ENCODE data around the gene PRKCA. TPM values are rescaled to one million over a fixed set of nuclear protein-coding genes. Genes with fewer than 3 reads are reported as not detected.
A peak's percentile ranks its signal among the peaks of the same experiment; 100 is the strongest.

PRKCA gene
- total RNA-seq, 2 experiments from 2014 or later: 78.4 to 79.7 TPM

GRCh38 chr17:66378296-66378695 is 75.9 kb downstream of the PRKCA start:
- intact Hi-C loops (cut with micrococcal nuclease): no loop called here
- Mint-ChIP-seq H3K9me3 (no peaks in the 10 kb centered on the region), H3K36me3 (ENCODE audit: low read depth) (peaks cover 2% of the 10 kb centered on the region), H3K27ac (no peak overlapping the region), H3K27me3 (ENCODE audit: low read depth) (no peaks in the 10 kb centered on the region), H3K4me1 (ENCODE audit: low read depth) (peaks cover 69% of the 10 kb centered on the region), H3K4me3 (no peak overlapping the region)
- CTCF ChIA-PET: no interaction called here
- no peak for DNase-seq

GRCh38 chr17:66379544-66379943 is 77.1 kb downstream of the PRKCA start:
- no peak overlapping the region for H3K4me3 Mint-ChIP-seq
- CTCF ChIA-PET: interaction anchor here (0.6 kb wide), 1 partner anchor 35 kb away, joined by 3 read pairs; no protein-coding TSS in a partner anchor
- no peak for DNase-seq
- H3K27me3 Mint-ChIP-seq (ENCODE audit: low read depth): no peaks in the 10 kb centered on the region
- no peaks in the 10 kb centered on the region for H3K9me3 Mint-ChIP-seq
- intact Hi-C loops (cut with micrococcal nuclease): no loop called here
- H3K27ac Mint-ChIP-seq: no peak overlapping the region
- peaks cover 64% of the 10 kb centered on the region for H3K4me1 Mint-ChIP-seq (ENCODE audit: low read depth)
- peaks cover 2% of the 10 kb centered on the region for H3K36me3 Mint-ChIP-seq (ENCODE audit: low read depth)

- Mint-ChIP-seq H3K27ac (no peak overlapping the region), H3K4me3 (no peak overlapping the region), H3K4me1 (ENCODE audit: low read depth) (peaks cover 61% of the 10 kb centered on the region), H3K36me3 (ENCODE audit: low read depth) (peaks cover 4% of the 10 kb centered on the region), H3K27me3 (ENCODE audit: low read depth) (no peaks in the 10 kb centered on the region), H3K9me3 (no peaks in the 10 kb centered on the region)
- DNase-seq: no peak
- CTCF ChIA-PET: interaction anchor here (0.6 kb wide), 1 partner anchor 35 kb away, joined by 3 read pairs; no protein-coding TSS in a partner anchor
- intact Hi-C loops (cut with micrococcal nuclease): no loop called here
These were observed 77.6 kb downstream of the PRKCA start for GRCh38 chr17:66379996-66380395.

- CTCF ChIA-PET: interaction anchor here (0.7 to 1.3 kb wide), 7 partner anchors 8 to 185 kb away, joined by 3 to 7 read pairs (median 3); no protein-coding TSS in a partner anchor
- Mint-ChIP-seq H3K27me3 (ENCODE audit: low read depth) (no peaks in the 10 kb centered on the region), H3K4me3 (no peak overlapping the region), H3K4me1 (ENCODE audit: low read depth) (peaks cover 70% of the 10 kb centered on the region), H3K27ac (no peak overlapping the region), H3K36me3 (ENCODE audit: low read depth) (peaks cover 4% of the 10 kb centered on the region), H3K9me3 (no peaks in the 10 kb centered on the region)
- intact Hi-C loops (cut with micrococcal nuclease): loop anchor here (2.0 kb wide), 1 partner anchor 15 kb away; no protein-coding TSS in a partner anchor
- no peak for DNase-seq
These were observed 79.4 kb downstream of the PRKCA start for GRCh38 chr17:66381701-66382362.

- Mint-ChIP-seq H3K9me3 (peaks cover 3% of the 10 kb centered on the region), H3K4me3 (no peak overlapping the region), H3K27ac (peak overlapping the region; percentile 33), H3K36me3 (ENCODE audit: low read depth) (peaks cover 11% of the 10 kb centered on the region), H3K27me3 (ENCODE audit: low read depth) (no peaks in the 10 kb centered on the region), H3K4me1 (ENCODE audit: low read depth) (peaks cover 76% of the 10 kb centered on the region)
- DNase-seq: no peak
- CTCF ChIA-PET: interaction anchor here (1.1 kb wide), 1 partner anchor 15 kb away, joined by 3 read pairs; no protein-coding TSS in a partner anchor
- intact Hi-C loops (cut with micrococcal nuclease): loop anchor here (2.0 kb wide), 1 partner anchor 13 kb away; no protein-coding TSS in a partner anchor
These were observed 80.9 kb downstream of the PRKCA start for GRCh38 chr17:66383333-66383732.

- peaks cover 3% of the 10 kb centered on the region for H3K9me3 Mint-ChIP-seq
- H3K4me1 Mint-ChIP-seq (ENCODE audit: low read depth): peaks cover 76% of the 10 kb centered on the region
- peaks cover 21% of the 10 kb centered on the region for H3K36me3 Mint-ChIP-seq (ENCODE audit: low read depth)
- no peak overlapping the region for H3K4me3 Mint-ChIP-seq
- no peaks in the 10 kb centered on the region for H3K27me3 Mint-ChIP-seq (ENCODE audit: low read depth)
- CTCF ChIA-PET: no interaction called here
- no peak for DNase-seq
- intact Hi-C loops (cut with micrococcal nuclease): no loop called here
- H3K27ac Mint-ChIP-seq: peak overlapping the region; percentile 52
These were observed 84.3 kb downstream of the PRKCA start for GRCh38 chr17:66386498-66387351.

- H3K27ac Mint-ChIP-seq: peak overlapping the region; percentile 26
- intact Hi-C loops (cut with micrococcal nuclease): no loop called here
- peaks cover 3% of the 10 kb centered on the region for H3K9me3 Mint-ChIP-seq
- CTCF ChIA-PET: interaction anchor here (0.6 kb wide), 1 partner anchor 183 kb away, joined by 3 read pairs; no protein-coding TSS in a partner anchor
- H3K27me3 Mint-ChIP-seq (ENCODE audit: low read depth): no peaks in the 10 kb centered on the region
- peaks cover 21% of the 10 kb centered on the region for H3K36me3 Mint-ChIP-seq (ENCODE audit: low read depth)
- H3K4me1 Mint-ChIP-seq (ENCODE audit: low read depth): peaks cover 80% of the 10 kb centered on the region
- no peak overlapping the region for H3K4me3 Mint-ChIP-seq
- no peak for DNase-seq
These were observed 85.1 kb downstream of the PRKCA start for GRCh38 chr17:66387392-66387981.

- peaks cover 4% of the 10 kb centered on the region for H3K9me3 Mint-ChIP-seq
- H3K27me3 Mint-ChIP-seq (ENCODE audit: low read depth): no peaks in the 10 kb centered on the region
- CTCF ChIA-PET: interaction anchor here (0.6 to 1.4 kb wide), 5 partner anchors 11 to 89 kb away, joined by 3 to 6 read pairs (median 3); no protein-coding TSS in a partner anchor
- no peak for DNase-seq
- peak overlapping the region; percentile 9 for H3K27ac Mint-ChIP-seq
- H3K4me3 Mint-ChIP-seq: no peak overlapping the region
- intact Hi-C loops (cut with micrococcal nuclease): no loop called here
- H3K36me3 Mint-ChIP-seq (ENCODE audit: low read depth): peaks cover 23% of the 10 kb centered on the region
- peaks cover 75% of the 10 kb centered on the region for H3K4me1 Mint-ChIP-seq (ENCODE audit: low read depth)
These were observed 90.5 kb downstream of the PRKCA start for GRCh38 chr17:66392783-66393437.

GRCh38 chr17:66395961-66396360 is 93.5 kb downstream of the PRKCA start:
- CTCF ChIA-PET: no interaction called here
- Mint-ChIP-seq H3K36me3 (ENCODE audit: low read depth) (peaks cover 11% of the 10 kb centered on the region), H3K27ac (peak overlapping the region; percentile 47), H3K4me3 (peak overlapping the region; percentile 3), H3K9me3 (peaks cover 6% of the 10 kb centered on the region), H3K4me1 (ENCODE audit: low read depth) (peaks cover 82% of the 10 kb centered on the region), H3K27me3 (ENCODE audit: low read depth) (no peaks in the 10 kb centered on the region)
- no peak for DNase-seq
- intact Hi-C loops (cut with micrococcal nuclease): loop anchor here (2.0 to 5.0 kb wide), 2 partner anchors 13 to 874 kb away; no protein-coding TSS in a partner anchor

GRCh38 chr17:66397486-66397885 is 95.1 kb downstream of the PRKCA start:
- Mint-ChIP-seq H3K27me3 (ENCODE audit: low read depth) (no peaks in the 10 kb centered on the region), H3K9me3 (peaks cover 6% of the 10 kb centered on the region), H3K27ac (peak overlapping the region; percentile 55), H3K4me1 (ENCODE audit: low read depth) (peaks cover 81% of the 10 kb centered on the region), H3K4me3 (no peak overlapping the region), H3K36me3 (ENCODE audit: low read depth) (peaks cover 9% of the 10 kb centered on the region)
- peak; percentile 59 for DNase-seq
- intact Hi-C loops (cut with micrococcal nuclease): loop anchor here (2.0 to 5.0 kb wide), 2 partner anchors 15 to 875 kb away; no protein-coding TSS in a partner anchor
- CTCF ChIA-PET: interaction anchor here (0.6 to 2.2 kb wide), 6 partner anchors 11 to 142 kb away, joined by 3 to 7 read pairs (median 4); no protein-coding TSS in a partner anchor

GRCh38 chr17:66398059-66398458 is 95.6 kb downstream of the PRKCA start:
- DNase-seq: no peak
- Mint-ChIP-seq H3K4me1 (ENCODE audit: low read depth) (peaks cover 81% of the 10 kb centered on the region), H3K27ac (peak overlapping the region; percentile 14), H3K9me3 (peaks cover 6% of the 10 kb centered on the region), H3K36me3 (ENCODE audit: low read depth) (peaks cover 8% of the 10 kb centered on the region), H3K4me3 (peak overlapping the region; percentile 12), H3K27me3 (ENCODE audit: low read depth) (no peaks in the 10 kb centered on the region)
- intact Hi-C loops (cut with micrococcal nuclease): loop anchor here (2.0 to 5.0 kb wide), 3 partner anchors 25 to 876 kb away; no protein-coding TSS in a partner anchor
- CTCF ChIA-PET: interaction anchor here (0.7 to 2.2 kb wide), 5 partner anchors 11 to 143 kb away, joined by 3 to 7 read pairs (median 4); no protein-coding TSS in a partner anchor

Data from activated naive CD4-positive, alpha-beta T cell treated with anti-CD3 and anti-CD28 coated beads for 36 hours (primary cell).